Activated T-cell treated with anti-CD3 and anti-CD28 coated beads, Interleukin-2, amount 50 U/mL, for 72 hours (primary cell): ENCODE data around the gene TNFAIP3. TPM values are rescaled to one million over a fixed set of nuclear protein-coding genes. Genes with fewer than 3 reads are reported as not detected.
A peak's percentile ranks its signal among the peaks of the same experiment; 100 is the strongest.

Experiments
- ATAC-seq, 2 donors: fragments of 150-1000 bp; cut with Tn5 transposase; replicated peaks in 1 of 2; 2 replicates each; pipeline ENCODE4 v1.10.0; 2021; ENCODE audit warnings: moderate library complexity in 2 of 2, mild to moderate bottlenecking in 1 of 2
- DNase-seq, 2 donors: peaks; one replicate each; pipeline ENCODE4 v3.0.0; 2021 to 2022; ENCODE audit warnings: mixed read lengths in 1 of 2
- H3K27ac Mint-ChIP-seq: one replicate; pipeline ENCODE4 v1.8.0; 2022; ENCODE audit warnings: mild to moderate bottlenecking, moderate library complexity, mixed read lengths
- H3K27me3 Mint-ChIP-seq: one replicate; pipeline ENCODE4 v1.8.0; 2022; ENCODE audit warnings: low read depth, mixed read lengths
- H3K36me3 Mint-ChIP-seq, 2 donors: one replicate each; pipeline ENCODE4 v1.8.0; 2022; ENCODE audit warnings: mixed read lengths in 2 of 2, mild to moderate bottlenecking in 1 of 2; ENCODE audit not compliant: insufficient read depth in 2 of 2
- H3K4me1 Mint-ChIP-seq: one replicate; pipeline ENCODE4 v1.8.0; 2022; ENCODE audit warnings: low read depth, mixed read lengths
- H3K4me3 Mint-ChIP-seq, 2 donors: one replicate each; pipeline ENCODE4 v1.8.0; 2022; ENCODE audit warnings: mild to moderate bottlenecking in 2 of 2, mixed read lengths in 2 of 2, moderate library complexity in 2 of 2
- H3K9me3 Mint-ChIP-seq, 2 donors: one replicate each; pipeline ENCODE4 v1.8.0; 2022; ENCODE audit warnings: mixed read lengths in 2 of 2
- total RNA-seq, 2 donors: library from RNA; stranded (reverse); gene quantifications; one replicate each; pipeline ENCODE4 v1.2.3, GENCODE V29; 2022

TNFAIP3 gene
- total RNA-seq = 100 to 1,000 TPM; 350 to 510 TPM

DNA sequence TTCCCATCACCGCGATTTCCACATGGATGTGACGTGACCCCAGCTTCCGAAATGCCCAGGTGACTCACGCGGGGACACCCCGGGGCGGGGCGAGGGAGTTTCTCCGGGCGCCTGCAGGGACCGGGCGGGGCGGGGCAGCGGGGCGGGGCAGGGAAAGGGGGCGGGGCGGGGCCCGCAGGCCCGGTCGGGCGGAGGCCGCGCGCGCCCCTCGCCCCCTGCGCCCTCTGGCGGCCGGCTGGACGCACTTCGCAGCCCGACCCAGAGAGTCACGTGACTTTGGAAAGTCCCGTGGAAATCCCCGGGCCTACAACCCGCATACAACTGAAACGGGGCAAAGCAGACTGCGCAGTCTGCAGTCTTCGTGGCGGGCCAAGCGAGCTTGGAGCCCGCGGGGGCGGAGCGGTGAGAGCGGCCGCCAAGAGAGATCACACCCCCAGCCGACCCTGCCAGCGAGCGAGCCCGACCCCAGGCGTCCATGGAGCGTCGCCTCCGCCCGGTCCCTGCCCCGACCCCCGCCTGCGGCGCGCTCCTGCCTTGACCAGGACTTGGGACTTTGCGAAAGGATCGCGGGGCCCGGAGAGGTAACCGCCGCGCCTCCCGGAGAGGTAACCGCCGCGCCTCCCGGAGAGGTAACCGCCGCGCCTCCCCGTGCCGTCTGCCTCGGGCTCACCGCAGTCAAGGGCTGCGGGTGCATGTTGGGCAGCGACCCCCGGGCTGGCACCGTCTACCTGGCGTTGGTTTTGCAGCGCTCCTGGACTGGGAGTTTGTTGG, at the start of gene TNFAIP3:
Gene TNFAIP3 (plus strand): TSS at position 346 of the 771 bp plus-strand sequence. CDS start 3,969 bp downstream, outside the sequence.
- H3K27me3 Mint-ChIP-seq = no peaks in the 10 kb centered on the region
- peaks cover 31% of the 10 kb centered on the region for H3K4me1 Mint-ChIP-seq
- H3K9me3 Mint-ChIP-seq = no peaks in the 10 kb centered on the region
- ATAC-seq (peak; percentile 79 to 80), DNase-seq (peak; percentile 96 to 98)
- peaks cover 39 to 48% of the 10 kb centered on the region in 2 donors for H3K36me3 Mint-ChIP-seq
- peak within 1 kb of the TSS; percentile 93 to 99 for H3K4me3 Mint-ChIP-seq
- H3K27ac Mint-ChIP-seq = peak within 1 kb of the TSS; percentile 98

DNA sequence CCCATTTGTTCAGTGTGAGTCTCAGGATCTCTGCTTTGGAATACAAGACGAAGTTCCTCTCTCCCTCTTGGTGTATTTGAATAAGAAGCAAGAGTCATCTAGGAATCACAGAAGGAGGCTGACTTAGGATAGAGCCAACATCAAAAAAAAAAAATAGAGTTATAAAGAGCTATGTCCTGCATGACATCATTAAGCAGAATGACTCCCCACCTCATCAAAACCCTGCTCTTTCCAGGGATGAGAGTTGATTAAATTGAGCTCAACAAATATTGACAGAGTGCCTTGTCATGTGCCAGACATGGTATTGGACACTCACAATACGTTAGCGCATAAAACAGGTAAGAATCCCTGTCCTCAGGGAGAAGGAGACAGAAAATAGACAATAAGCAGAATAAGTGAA, 48.6 kb upstream of the TNFAIP3 start:
- ATAC-seq = no peak
- DNase-seq = no peak
- Mint-ChIP-seq H3K27me3 (no peaks in the 10 kb centered on the region), H3K4me1 (peaks cover 84% of the 10 kb centered on the region), H3K9me3 (peaks cover 0 to 2% of the 10 kb centered on the region in 2 donors), H3K4me3 (peak overlapping the region in 1 of 2 donors; percentile 64), H3K27ac (peak overlapping the region; percentile 5), H3K36me3 (peaks cover 0 to 8% of the 10 kb centered on the region in 2 donors)

DNA sequence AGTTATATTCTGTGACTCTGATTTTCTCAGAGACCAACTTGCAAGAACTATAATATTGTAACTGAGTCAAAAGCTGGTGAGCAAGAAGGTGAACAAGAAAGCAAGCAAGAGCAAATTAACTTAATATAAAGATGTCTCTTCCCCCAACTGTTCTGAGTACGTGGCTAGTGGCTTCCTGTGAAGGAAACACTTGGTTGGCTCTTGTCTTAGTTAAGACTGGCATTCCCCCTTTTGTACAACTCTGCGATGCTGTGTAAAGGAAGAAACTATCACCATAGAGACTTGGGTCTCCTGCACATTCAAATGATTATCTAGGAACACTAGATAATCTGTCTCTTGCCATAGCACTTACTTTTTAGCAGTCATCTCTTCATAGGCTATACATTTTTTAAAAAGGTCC, 47.3 kb upstream of the TNFAIP3 start:
- DNase-seq = peak; percentile 31 to 53
- H3K4me3 Mint-ChIP-seq = peak overlapping the region; percentile 38 to 77

GRCh38 chr6:137820425-137820824, 46.6 kb upstream of the TNFAIP3 start:
- peak overlapping the region; percentile 73 for H3K27ac Mint-ChIP-seq
- H3K36me3 Mint-ChIP-seq = peaks cover 0 to 8% of the 10 kb centered on the region in 2 donors
- peaks cover 0 to 2% of the 10 kb centered on the region in 2 donors for H3K9me3 Mint-ChIP-seq
- ATAC-seq = no peak
- DNase-seq = no peak
- H3K27me3 Mint-ChIP-seq = no peaks in the 10 kb centered on the region
- H3K4me1 Mint-ChIP-seq = peaks cover 94% of the 10 kb centered on the region
- peak overlapping the region; percentile 38 to 77 for H3K4me3 Mint-ChIP-seq

More for the DNA sequence above, 47.3 kb upstream of the TNFAIP3 start:
- peak overlapping the region; percentile 73 for H3K27ac Mint-ChIP-seq
- ATAC-seq = peak; percentile 55 to 67
- peaks cover 0 to 8% of the 10 kb centered on the region in 2 donors for H3K36me3 Mint-ChIP-seq
- H3K27me3 Mint-ChIP-seq = no peaks in the 10 kb centered on the region
- peaks cover 0 to 2% of the 10 kb centered on the region in 2 donors for H3K9me3 Mint-ChIP-seq
- peaks cover 92% of the 10 kb centered on the region for H3K4me1 Mint-ChIP-seq

- H3K4me3 Mint-ChIP-seq = no peak overlapping the region
- peaks cover 0 to 2% of the 10 kb centered on the region in 2 donors for H3K9me3 Mint-ChIP-seq
- ATAC-seq = no peak
- H3K27me3 Mint-ChIP-seq = no peaks in the 10 kb centered on the region
- H3K4me1 Mint-ChIP-seq = peaks cover 94% of the 10 kb centered on the region
- DNase-seq = no peak
- peaks cover 0 to 8% of the 10 kb centered on the region in 2 donors for H3K36me3 Mint-ChIP-seq
- no peak overlapping the region for H3K27ac Mint-ChIP-seq
Observed at GRCh38 chr6:137820952-137821351, 46.1 kb upstream of the TNFAIP3 start.

DNA sequence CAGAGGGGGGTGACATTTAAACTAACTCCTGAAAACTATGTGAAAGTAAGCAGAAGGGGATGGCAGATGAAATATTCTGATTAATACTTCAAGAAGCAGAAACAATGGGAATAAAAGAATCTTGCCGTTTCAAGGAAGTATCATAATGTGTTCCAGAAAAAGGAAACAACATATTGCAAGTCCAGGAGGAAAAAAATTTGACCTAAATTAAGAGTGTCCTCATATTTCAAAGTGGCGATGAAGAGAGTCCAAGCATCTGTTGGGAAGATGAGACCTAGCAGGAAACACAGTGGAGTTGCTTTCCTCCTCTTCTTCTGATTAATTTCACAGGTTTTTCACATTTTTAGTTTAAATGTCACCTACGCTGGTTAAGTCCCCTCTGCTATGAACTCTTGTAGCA, 45.6 kb upstream of the TNFAIP3 start:
- DNase-seq = no peak
- no peak for ATAC-seq
- Mint-ChIP-seq H3K4me1 (peaks cover 93% of the 10 kb centered on the region), H3K36me3 (peaks cover 0 to 8% of the 10 kb centered on the region in 2 donors), H3K27ac (peak overlapping the region; percentile 53), H3K27me3 (no peaks in the 10 kb centered on the region), H3K9me3 (peaks cover 0 to 2% of the 10 kb centered on the region in 2 donors), H3K4me3 (peak overlapping the region in 1 of 2 donors; percentile 38)

- Mint-ChIP-seq H3K27me3 (no peaks in the 10 kb centered on the region), H3K27ac (peak overlapping the region; percentile 90), H3K36me3 (peaks cover 0 to 8% of the 10 kb centered on the region in 2 donors), H3K4me1 (peaks cover 94% of the 10 kb centered on the region), H3K4me3 (peak overlapping the region; percentile 76 to 86), H3K9me3 (peaks cover 0 to 2% of the 10 kb centered on the region in 2 donors)
- ATAC-seq = peak; percentile 50 to 61
- peak; percentile 67 to 74 for DNase-seq
Observed at GRCh38 chr6:137823826-137824555, 43.1 kb upstream of the TNFAIP3 start.

- ATAC-seq (no peak), DNase-seq (no peak)
- H3K4me3 Mint-ChIP-seq = peak overlapping the region; percentile 76 to 86
- H3K9me3 Mint-ChIP-seq = peaks cover 0 to 4% of the 10 kb centered on the region in 2 donors
- peak overlapping the region; percentile 90 for H3K27ac Mint-ChIP-seq
- peaks cover 0 to 8% of the 10 kb centered on the region in 2 donors for H3K36me3 Mint-ChIP-seq
- H3K27me3 Mint-ChIP-seq = no peaks in the 10 kb centered on the region
- peaks cover 95% of the 10 kb centered on the region for H3K4me1 Mint-ChIP-seq
Observed at GRCh38 chr6:137824556-137824879, 42.5 kb upstream of the TNFAIP3 start.

DNA sequence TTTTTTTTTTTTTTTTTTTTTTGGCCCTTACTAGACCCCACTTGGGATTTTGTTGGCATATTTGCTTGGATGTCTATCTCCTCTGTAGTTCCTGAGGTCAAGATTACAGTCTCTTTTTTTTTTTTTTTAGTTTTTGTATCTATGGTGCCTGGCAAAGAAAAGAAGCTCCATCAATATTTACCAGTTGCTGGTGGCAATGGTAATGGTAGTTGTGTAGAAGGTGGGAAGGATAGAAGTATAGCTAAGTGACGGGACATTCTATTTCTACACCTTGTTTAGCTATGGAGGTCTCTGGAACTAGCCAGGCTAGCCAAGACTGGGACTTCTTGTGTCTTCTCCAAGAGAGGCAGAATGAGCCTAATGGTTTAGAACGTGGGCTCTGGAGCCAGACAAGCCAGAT, 42.2 kb upstream of the TNFAIP3 start:
- Mint-ChIP-seq H3K9me3 (peaks cover 0 to 4% of the 10 kb centered on the region in 2 donors), H3K4me1 (peaks cover 95% of the 10 kb centered on the region), H3K27ac (peak overlapping the region; percentile 90), H3K36me3 (peaks cover 0 to 8% of the 10 kb centered on the region in 2 donors), H3K4me3 (peak overlapping the region; percentile 76 to 86), H3K27me3 (no peaks in the 10 kb centered on the region)
- DNase-seq = no peak
- ATAC-seq = no peak

DNA sequence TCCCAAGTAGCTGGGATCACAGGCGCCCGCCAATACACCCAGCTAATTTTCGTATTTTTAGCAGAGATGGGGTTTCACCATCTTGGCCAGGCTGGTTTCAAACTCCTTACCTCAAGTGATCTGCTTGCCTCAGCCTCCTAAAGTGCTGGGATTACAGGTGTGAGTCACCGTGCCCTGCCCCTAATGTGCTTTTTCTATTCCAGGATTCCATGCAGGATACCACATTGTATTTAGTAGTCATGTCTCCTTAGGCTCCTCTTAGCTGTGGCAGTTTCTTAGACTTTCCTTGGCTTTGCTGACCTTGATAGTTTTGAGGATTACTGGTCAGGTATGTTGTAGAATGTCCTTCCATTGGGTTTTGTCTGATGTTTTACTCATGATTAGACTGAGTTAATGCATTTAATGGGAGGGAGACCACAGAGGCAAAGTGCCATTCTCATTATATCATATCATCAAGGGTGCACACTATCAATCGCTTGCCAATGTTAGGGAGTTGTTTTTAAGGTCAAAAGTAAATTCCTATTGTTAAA, 39.6 kb upstream of the TNFAIP3 start:
- H3K9me3 Mint-ChIP-seq = peaks cover 1 to 5% of the 10 kb centered on the region in 2 donors
- H3K27me3 Mint-ChIP-seq = no peaks in the 10 kb centered on the region
- H3K4me1 Mint-ChIP-seq = peaks cover 95% of the 10 kb centered on the region
- no peak for ATAC-seq
- peak overlapping the region; percentile 79 to 80 for H3K4me3 Mint-ChIP-seq
- no peak for DNase-seq
- H3K27ac Mint-ChIP-seq = peak overlapping the region; percentile 71
- H3K36me3 Mint-ChIP-seq = peaks cover 2 to 7% of the 10 kb centered on the region in 2 donors

GRCh38 chr6:137827977-137828810, 38.9 kb upstream of the TNFAIP3 start:
- no peaks in the 10 kb centered on the region for H3K27me3 Mint-ChIP-seq
- ATAC-seq (peak; percentile 71 to 72), DNase-seq (peak; percentile 76 to 81)
- H3K36me3 Mint-ChIP-seq = peaks cover 2 to 7% of the 10 kb centered on the region in 2 donors
- peaks cover 1 to 5% of the 10 kb centered on the region in 2 donors for H3K9me3 Mint-ChIP-seq
- H3K4me3 Mint-ChIP-seq = peak overlapping the region; percentile 79 to 80
- H3K27ac Mint-ChIP-seq = peak overlapping the region; percentile 71
- H3K4me1 Mint-ChIP-seq = peaks cover 91% of the 10 kb centered on the region

GRCh38 chr6:137829641-137830083, 37.4 kb upstream of the TNFAIP3 start:
- Mint-ChIP-seq H3K36me3 (peaks cover 10 to 15% of the 10 kb centered on the region in 2 donors), H3K4me3 (peak overlapping the region; percentile 79 to 80), H3K4me1 (peaks cover 76% of the 10 kb centered on the region), H3K27me3 (no peaks in the 10 kb centered on the region), H3K27ac (peak overlapping the region; percentile 71), H3K9me3 (peaks cover 6 to 14% of the 10 kb centered on the region in 2 donors)
- ATAC-seq (no peak), DNase-seq (no peak)
